Measurements from ENCODE around the gene KLHDC2.
"Not testable (repeated sequence)": the region's sequence is repeated elsewhere in the genome, so short reads cannot be mapped to it uniquely, and the experiment has no call there.

GRCh38 chr14:49746476-49746875, 21.5 kb upstream of the KLHDC2 start:
- TF ChIP-seq RFX5 (IDR thresholded peaks at IDR 0.05); ZNF302 (CRISPR knock-in tag; IDR thresholded peaks at IDR 0.05); CTCF (IDR thresholded peaks at IDR 0.05); TFCP2L1 (CRISPR knock-in tag; IDR thresholded peaks at IDR 0.05); ESRRA (IDR thresholded peaks at IDR 0.05; ENCODE audit: borderline replicate concordance, low read length); KDM1A (IDR thresholded peaks at IDR 0.05; ENCODE audit: low read depth): not testable (repeated sequence)

Data from A549 (cell line).